ENCODE results near the gene TFAP2A.

DNA sequence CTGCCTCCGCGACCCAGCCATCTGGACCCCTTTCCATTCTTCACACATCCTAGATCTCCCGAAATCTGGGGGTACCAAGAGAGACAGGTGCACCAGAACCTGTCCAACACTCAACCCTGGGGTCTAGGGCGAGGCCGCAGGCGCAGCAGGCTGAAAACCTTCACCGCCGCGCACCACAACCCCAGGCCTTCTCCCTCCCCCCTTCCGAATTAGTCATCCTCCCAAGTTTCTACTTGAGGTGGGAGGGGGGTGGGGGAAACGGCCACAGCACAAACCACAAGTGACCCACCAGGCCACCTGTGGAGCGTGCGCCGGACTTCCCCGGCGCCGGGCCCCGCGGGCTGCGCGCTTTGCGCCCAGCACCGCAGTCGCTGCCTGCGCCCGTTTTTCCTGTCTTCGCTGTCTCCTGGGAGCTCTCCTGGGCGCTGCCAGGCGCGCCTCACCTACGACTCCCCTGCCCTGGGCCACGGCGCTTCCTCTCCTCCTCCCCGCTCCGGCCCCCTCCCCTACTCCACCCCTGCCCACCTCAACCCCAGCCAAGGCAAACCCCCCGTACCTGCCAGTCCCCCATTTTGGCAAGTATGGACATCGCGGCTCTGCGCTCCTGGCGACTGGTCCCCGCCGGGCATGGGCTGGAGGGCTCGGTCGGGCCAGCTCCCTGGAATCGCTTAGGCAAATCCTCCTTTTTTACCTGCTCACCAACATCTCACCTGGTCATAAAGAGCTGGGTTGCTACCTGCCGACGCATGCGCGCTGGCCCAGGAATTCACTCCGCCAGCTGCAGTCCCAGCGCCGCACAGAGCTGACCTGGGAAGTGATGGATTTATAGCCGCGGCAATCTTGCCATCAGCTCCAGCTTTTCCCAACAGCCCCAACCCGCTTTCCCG, 4.2 kb upstream of the TFAP2A start:
- TF ChIP-seq POLR2AphosphoS5 (IDR thresholded peaks at IDR 0.05) (no peak), POLR2A (IDR thresholded peaks at IDR 0.05) (no peak)
- TF ChIP-seq, protein P1, sequence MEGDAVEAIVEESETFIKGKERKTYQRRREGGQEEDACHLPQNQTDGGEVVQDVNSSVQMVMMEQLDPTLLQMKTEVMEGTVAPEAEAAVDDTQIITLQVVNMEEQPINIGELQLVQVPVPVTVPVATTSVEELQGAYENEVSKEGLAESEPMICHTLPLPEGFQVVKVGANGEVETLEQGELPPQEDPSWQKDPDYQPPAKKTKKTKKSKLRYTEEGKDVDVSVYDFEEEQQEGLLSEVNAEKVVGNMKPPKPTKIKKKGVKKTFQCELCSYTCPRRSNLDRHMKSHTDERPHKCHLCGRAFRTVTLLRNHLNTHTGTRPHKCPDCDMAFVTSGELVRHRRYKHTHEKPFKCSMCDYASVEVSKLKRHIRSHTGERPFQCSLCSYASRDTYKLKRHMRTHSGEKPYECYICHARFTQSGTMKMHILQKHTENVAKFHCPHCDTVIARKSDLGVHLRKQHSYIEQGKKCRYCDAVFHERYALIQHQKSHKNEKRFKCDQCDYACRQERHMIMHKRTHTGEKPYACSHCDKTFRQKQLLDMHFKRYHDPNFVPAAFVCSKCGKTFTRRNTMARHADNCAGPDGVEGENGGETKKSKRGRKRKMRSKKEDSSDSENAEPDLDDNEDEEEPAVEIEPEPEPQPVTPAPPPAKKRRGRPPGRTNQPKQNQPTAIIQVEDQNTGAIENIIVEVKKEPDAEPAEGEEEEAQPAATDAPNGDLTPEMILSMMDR (IDR thresholded peaks at IDR 0.05): no peak
